ENCODE measurements around the gene FBXO22. TPM values are rescaled to one million over a fixed set of nuclear protein-coding genes. Genes with fewer than 3 reads are reported as not detected.

Gene FBXO22
- total and polyA plus RNA-seq, 2 of the 8 experiments (the other 6 are each of a cell fraction or from before 2014, with no cell fraction given), result 33.2 to 67.3 TPM

DNA sequence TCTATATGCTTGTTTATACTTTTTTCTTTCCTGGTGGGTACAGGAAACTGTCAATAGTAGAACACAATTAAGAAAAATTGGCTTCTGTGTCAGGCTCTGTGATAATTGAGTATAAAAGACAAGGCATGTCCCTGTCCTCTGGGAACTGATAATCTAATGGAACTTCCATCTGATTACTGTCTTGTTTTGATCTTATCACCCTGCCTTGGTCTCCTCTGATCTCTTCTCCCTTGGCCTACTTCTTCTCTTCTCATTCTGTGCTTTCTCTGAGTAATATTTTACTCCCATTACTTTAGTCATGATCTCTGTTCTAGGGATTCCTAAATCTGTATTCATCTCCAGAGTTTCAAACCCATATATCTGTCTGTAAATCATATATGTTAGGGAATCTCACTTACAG, 45.8 kb upstream of the FBXO22 start:
- H3K79me2 ChIP-seq (ENCODE audit: control insufficient read depth in 1 of 2, insufficient read depth in 2 of 2, low read length in 2 of 2), result peaks cover 0 to 73% of the 10 kb centered on the region in 2 experiments; a peak in 3 of 4 replicates
- H2BK5ac ChIP-seq (ENCODE audit: low read depth, low read length), result no peak overlapping the region
- no peak overlapping the region for H4K91ac ChIP-seq (replicated peaks; ENCODE audit: insufficient read length, low read length)
- H3K23ac ChIP-seq (ENCODE audit: insufficient read length), result no peak overlapping the region
- TF ChIP-seq CHD2 (IDR thresholded peaks at IDR 0.05; ENCODE audit: low read length) (no peak), ASH2L (IDR thresholded peaks at IDR 0.05; ENCODE audit: low read length) (no peak), RFX5 (IDR thresholded peaks at IDR 0.05; ENCODE audit: borderline replicate concordance, low read depth, low read length) (no peak), BRCA1 (IDR thresholded peaks at IDR 0.05; ENCODE audit: low read depth, low read length) (no peak)
- H3K9ac ChIP-seq (replicated peaks in 1 of 4; ENCODE audit: extremely low read depth in 1 of 4, low read depth in 3 of 4, low read length in 3 of 4), result no peak overlapping the region
- no peak overlapping the region for H3K14ac ChIP-seq (ENCODE audit: insufficient read length)
- no peak overlapping the region for H2BK15ac ChIP-seq (ENCODE audit: low read length)
- no peak overlapping the region for H2BK20ac ChIP-seq (ENCODE audit: low read length)
- no peak overlapping the region for H4K8ac ChIP-seq (ENCODE audit: extremely low read depth, insufficient read depth, low read length)
- peaks cover 0 to 32% (median 2%) of the 10 kb centered on the region in 4 experiments; a peak in 4 of 8 replicates for H3K36me3 ChIP-seq (ENCODE audit: control insufficient read depth in 2 of 4, insufficient read depth in 4 of 4, low read length in 3 of 4)
- no peaks in the 10 kb centered on the region for H3K27me3 ChIP-seq (replicated peaks in 1 of 4; ENCODE audit: control insufficient read depth in 3 of 4, extremely low read depth in 1 of 4, insufficient read depth in 3 of 4, low read length in 3 of 4)
- no peak overlapping the region for H2BK120ac ChIP-seq (replicated peaks; ENCODE audit: low read depth, low read length)
- no peak overlapping the region for H2BK12ac ChIP-seq (ENCODE audit: low read depth, low read length)
- H4K5ac ChIP-seq (ENCODE audit: insufficient read length, low read depth, low read length), result no peak overlapping the region
- no peak overlapping the region for H3K56ac ChIP-seq (replicated peaks; ENCODE audit: insufficient read length, low read depth, low read length)
- DNase-seq (ENCODE audit: low read depth in 1 of 2, low spot score in 2 of 2), result no peak
- H2AK5ac ChIP-seq (ENCODE audit: low read depth, low read length), result no peak overlapping the region
- H4K20me1 ChIP-seq (replicated peaks in 1 of 2; ENCODE audit: control insufficient read depth in 1 of 2, insufficient read depth in 2 of 2, low read length in 2 of 2), result peaks cover 4% of the 10 kb centered on the region in 2 experiments
- H2AFZ ChIP-seq (ENCODE audit: low read length), result no peak overlapping the region
- H3K27ac ChIP-seq (ENCODE audit: low read depth, low read length), result no peak overlapping the region
- H3K79me1 ChIP-seq (ENCODE audit: low read depth, low read length), result peaks cover 3% of the 10 kb centered on the region
- H3K9me3 ChIP-seq (ENCODE audit: insufficient read depth in 2 of 2, low read depth in 1 of 2, low read length in 1 of 2), result no peaks in the 10 kb centered on the region
- ChIA-PET CTCF (ENCODE audit: partially characterized antibody) (no interaction called here), POLR2A (ENCODE audit: partially characterized antibody) (no interaction called here)
- FAIRE-seq, result no peak
- H3K4me3 ChIP-seq (ENCODE audit: extremely low read depth in 1 of 4, insufficient read depth in 2 of 4, low read depth in 3 of 4, low read length in 4 of 4), result no peak overlapping the region
- H3K23me2 ChIP-seq (ENCODE audit: low read depth, low read length), result no peaks in the 10 kb centered on the region
- no peak overlapping the region for H3K4me2 ChIP-seq (ENCODE audit: insufficient read depth in 1 of 2, low read depth in 2 of 2, low read length in 2 of 2)
- H3K18ac ChIP-seq (ENCODE audit: extremely low read depth, low read length), result no peak overlapping the region
- no peak overlapping the region for H3K4ac ChIP-seq (replicated peaks; ENCODE audit: insufficient read length, low read depth, low read length)
- H3K4me1 ChIP-seq (replicated peaks in 1 of 4; ENCODE audit: control insufficient read depth in 3 of 4, insufficient read depth in 4 of 4, low read length in 3 of 4), result peaks cover 0 to 2% (median 0%) of the 10 kb centered on the region in 4 experiments; a peak in 2 of 7 replicates
